AG10803 (cell line): ENCODE measurements around the gene OSBPL10.

Experiments used
- DNase-seq: peaks from one replicate; pipeline ENCODE4 v3.0.0; 2010; ENCODE audit warnings: low read depth
- H3K4me3 ChIP-seq: 2 replicates; pipeline ENCODE4 v1.5.1; 2011; ENCODE audit warnings: mild to moderate bottlenecking, low read length, control low read depth
- CTCF ChIP-seq: conservative IDR thresholded peaks from 2 replicates; pipeline ENCODE4 v1.5.1; 2011; ENCODE audit warnings: mild to moderate bottlenecking, low read length, control low read depth, inconsistent platforms

OSBPL10 gene, protein sequence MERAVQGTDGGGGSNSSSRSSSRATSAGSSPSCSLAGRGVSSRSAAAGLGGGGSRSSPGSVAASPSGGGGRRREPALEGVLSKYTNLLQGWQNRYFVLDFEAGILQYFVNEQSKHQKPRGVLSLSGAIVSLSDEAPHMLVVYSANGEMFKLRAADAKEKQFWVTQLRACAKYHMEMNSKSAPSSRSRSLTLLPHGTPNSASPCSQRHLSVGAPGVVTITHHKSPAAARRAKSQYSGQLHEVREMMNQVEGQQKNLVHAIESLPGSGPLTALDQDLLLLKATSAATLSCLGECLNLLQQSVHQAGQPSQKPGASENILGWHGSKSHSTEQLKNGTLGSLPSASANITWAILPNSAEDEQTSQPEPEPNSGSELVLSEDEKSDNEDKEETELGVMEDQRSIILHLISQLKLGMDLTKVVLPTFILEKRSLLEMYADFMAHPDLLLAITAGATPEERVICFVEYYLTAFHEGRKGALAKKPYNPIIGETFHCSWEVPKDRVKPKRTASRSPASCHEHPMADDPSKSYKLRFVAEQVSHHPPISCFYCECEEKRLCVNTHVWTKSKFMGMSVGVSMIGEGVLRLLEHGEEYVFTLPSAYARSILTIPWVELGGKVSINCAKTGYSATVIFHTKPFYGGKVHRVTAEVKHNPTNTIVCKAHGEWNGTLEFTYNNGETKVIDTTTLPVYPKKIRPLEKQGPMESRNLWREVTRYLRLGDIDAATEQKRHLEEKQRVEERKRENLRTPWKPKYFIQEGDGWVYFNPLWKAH

GRCh38 chr3:31981206-31982181 is at the start of gene OSBPL10, which contains the start of gene ZNF860:
OSBPL10 (minus strand) TSS chr3:31981262; CDS start chr3:31981179, 83 bp downstream.
ZNF860 (plus strand) TSS chr3:31981750; CDS start chr3:31989080, 7,330 bp downstream.
- TF ChIP-seq CTCF, result no peak
- peak within 1 kb of the TSS; percentile 64 for H3K4me3 ChIP-seq
- peak; percentile 81 for DNase-seq

DNA sequence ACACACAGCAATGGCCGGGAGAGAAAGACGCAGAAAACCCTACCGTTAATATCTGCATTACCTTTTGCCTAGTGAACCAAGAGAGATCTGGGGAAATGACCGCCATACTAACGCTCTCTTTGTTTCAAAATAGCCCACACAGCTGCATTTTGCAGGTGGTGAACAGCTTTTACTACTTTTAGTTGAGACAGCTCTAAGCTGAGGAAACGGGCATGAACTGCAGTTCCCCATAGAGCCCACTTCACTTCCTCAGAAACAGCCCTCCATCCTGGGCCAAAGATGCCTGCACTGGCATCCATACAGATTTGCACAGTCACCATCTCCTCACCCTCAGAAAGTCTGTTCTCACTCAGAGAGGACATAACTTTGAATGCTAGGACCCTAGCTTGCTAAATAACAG is 45.5 kb upstream of the OSBPL10 start:
- TF ChIP-seq CTCF, result no peak
- H3K4me3 ChIP-seq, result no peak overlapping the region
- no peak for DNase-seq

GRCh38 chr3:32022947-32023346 is 41.9 kb upstream of the OSBPL10 start:
- TF ChIP-seq CTCF, result no peak
- no peak overlapping the region for H3K4me3 ChIP-seq
- DNase-seq, result no peak

- H3K4me3 ChIP-seq, result no peak overlapping the region
- no peak for DNase-seq
- TF ChIP-seq CTCF, result no peak
These were observed 40.7 kb upstream of the OSBPL10 start for GRCh38 chr3:32021748-32022147.

GRCh38 chr3:32021155-32021554 is 40.1 kb upstream of the OSBPL10 start:
- no peak for TF ChIP-seq CTCF
- H3K4me3 ChIP-seq, result no peak overlapping the region
- no peak for DNase-seq

DNA sequence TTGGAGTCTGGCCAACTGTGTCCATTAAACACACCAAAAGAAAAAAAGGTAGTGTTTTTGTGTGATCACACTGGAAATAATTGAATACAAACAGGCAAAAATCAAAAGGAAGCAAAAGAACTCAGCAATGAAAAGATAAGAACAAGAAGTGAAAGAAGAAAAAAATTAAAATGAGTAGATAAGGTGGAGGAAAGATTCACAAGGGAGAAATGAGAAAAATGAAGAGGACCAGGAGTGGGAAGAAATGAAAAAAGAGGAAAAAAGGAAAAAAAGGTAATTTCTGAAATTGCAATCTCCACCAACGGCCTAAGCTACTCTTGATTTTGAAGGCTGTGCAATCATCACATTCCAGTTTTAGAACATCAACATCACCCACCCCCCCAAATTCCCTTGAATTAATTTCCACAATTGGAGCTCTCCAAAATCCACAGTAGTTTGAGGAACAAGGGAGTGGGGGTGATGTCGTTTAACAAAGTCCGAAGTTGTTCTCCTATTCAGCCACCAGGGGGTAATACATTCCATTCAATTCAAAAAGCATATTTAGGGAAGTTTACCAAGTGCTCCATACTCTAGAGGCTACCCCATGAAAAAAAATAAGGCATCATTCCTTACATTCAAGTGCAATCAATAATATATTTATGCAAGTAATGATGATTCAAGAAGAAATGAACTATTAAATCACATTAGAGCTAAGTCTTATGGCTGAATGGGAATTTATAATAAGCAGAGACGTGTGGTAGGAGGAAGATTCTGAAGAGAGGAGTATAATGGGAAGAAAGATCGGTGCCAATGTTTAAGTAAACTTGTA is 37.9 kb upstream of the OSBPL10 start:
- peak; percentile 77 for TF ChIP-seq CTCF
- peak; percentile 52 for DNase-seq

More for the DNA sequence above, 37.9 kb upstream of the OSBPL10 start:
- no peak overlapping the region for H3K4me3 ChIP-seq
